Fibroblast of skin of left biceps (primary cell): ENCODE results near the gene SPDYE16.
A peak's percentile ranks its signal among the peaks of the same experiment; 100 is the strongest.
"Not testable (repeated sequence)": the region's sequence is repeated elsewhere in the genome, so short reads cannot be mapped to it uniquely, and the experiment has no call there.

Experiments
- DNase-seq, 2 experiments: peaks; one replicate each; pipeline ENCODE4 v3.0.0-alpha.2; 2013; ENCODE audit warnings: low read depth in 2 of 2

SPDYE16 gene

GRCh38 chr7:76549855-76550248 is 6.8 kb upstream of the SPDYE16 start:
- not testable (repeated sequence) for DNase-seq

- DNase-seq: peak; percentile 66 to 68
Measured at GRCh38 chr7:76549025-76549854, 6.1 kb upstream of the SPDYE16 start.

GRCh38 chr7:76531643-76532042 is 11.5 kb downstream of the SPDYE16 start:
- DNase-seq: not testable (repeated sequence)

GRCh38 chr7:76526183-76526582 is 16.9 kb downstream of the SPDYE16 start:
- DNase-seq: not testable (repeated sequence)

- not testable (repeated sequence) for DNase-seq
Measured at GRCh38 chr7:76516932-76517331, 26.2 kb downstream of the SPDYE16 start.

GRCh38 chr7:76515999-76516443 is 27.1 kb downstream of the SPDYE16 start:
- no peak for DNase-seq

- no peak for DNase-seq
Measured at GRCh38 chr7:76514926-76515771, 27.9 kb downstream of the SPDYE16 start.

GRCh38 chr7:76513817-76514799 is 29.0 kb downstream of the SPDYE16 start:
- DNase-seq: no peak

- DNase-seq: no peak
Measured at GRCh38 chr7:76512941-76513816, 29.9 kb downstream of the SPDYE16 start.

GRCh38 chr7:76511911-76512885 is 30.9 kb downstream of the SPDYE16 start:
- DNase-seq: not testable (repeated sequence)

- DNase-seq: not testable (repeated sequence)
Measured at GRCh38 chr7:76511200-76511910, 31.7 kb downstream of the SPDYE16 start.

GRCh38 chr7:76509931-76510877 is 32.9 kb downstream of the SPDYE16 start, which contains the start of gene UPK3B:
TSS of gene UPK3B (plus strand) at chr7:76510552. CDS start at chr7:76510653, 101 bp downstream.
- DNase-seq: no peak

GRCh38 chr7:76507723-76508406 is 35.2 kb downstream of the SPDYE16 start:
- no peak for DNase-seq

GRCh38 chr7:76506643-76507042 is 36.5 kb downstream of the SPDYE16 start:
- DNase-seq: not testable (repeated sequence)

GRCh38 chr7:76506081-76506440 is 37.0 kb downstream of the SPDYE16 start:
- no peak for DNase-seq

GRCh38 chr7:76505168-76506080 is 37.7 kb downstream of the SPDYE16 start:
- DNase-seq: no peak
